Activated CD8-positive, alpha-beta memory T cell treated with anti-CD3 and anti-CD28 coated beads, Interleukin-2, amount 50 U/mL, for 1 hour (primary cell): ENCODE data around the gene UBE4B.
A peak's percentile ranks its signal among the peaks of the same experiment; 100 is the strongest.
"Not testable (repeated sequence)": the region's sequence is repeated elsewhere in the genome, so short reads cannot be mapped to it uniquely, and the experiment has no call there.

Experiments
- DNase-seq: peaks from one replicate; pipeline ENCODE4 v3.0.0-alpha.2; 2020; ENCODE audit errors: extremely low read depth

The UBE4B gene

GRCh38 chr1:10173582-10173981, 140.8 kb downstream of the UBE4B start:
- no peak for DNase-seq

GRCh38 chr1:10177876-10178275, 145.1 kb downstream of the UBE4B start:
- no peak for DNase-seq

- no peak for DNase-seq
These were observed 146.0 kb downstream of the UBE4B start for GRCh38 chr1:10178597-10179405.

GRCh38 chr1:10179406-10180091, 146.8 kb downstream of the UBE4B start:
- DNase-seq, result no peak

- no peak for DNase-seq
These were observed 148.4 kb downstream of the UBE4B start for GRCh38 chr1:10181154-10181553.

- no peak for DNase-seq
These were observed 153.0 kb downstream of the UBE4B start for GRCh38 chr1:10185759-10186158.

GRCh38 chr1:10186331-10187025, 153.7 kb downstream of the UBE4B start:
- DNase-seq, result no peak

GRCh38 chr1:10187026-10187334, 154.2 kb downstream of the UBE4B start:
- DNase-seq, result no peak

- DNase-seq, result no peak
These were observed 155.4 kb downstream of the UBE4B start for GRCh38 chr1:10188133-10188650.

GRCh38 chr1:10189659-10190058, 156.9 kb downstream of the UBE4B start:
- no peak for DNase-seq

- DNase-seq, result no peak
These were observed 159.5 kb downstream of the UBE4B start for GRCh38 chr1:10192263-10192662.

- DNase-seq, result no peak
These were observed 160.5 kb downstream of the UBE4B start for GRCh38 chr1:10193288-10193687.

- DNase-seq, result no peak
These were observed 162.8 kb downstream of the UBE4B start for GRCh38 chr1:10195570-10195969.

GRCh38 chr1:10196976-10197375, 164.2 kb downstream of the UBE4B start:
- no peak for DNase-seq

GRCh38 chr1:10200620-10201019, 167.9 kb downstream of the UBE4B start:
- DNase-seq, result no peak

GRCh38 chr1:10204003-10204642, 171.4 kb downstream of the UBE4B start:
- no peak for DNase-seq

GRCh38 chr1:10205206-10205605, 172.4 kb downstream of the UBE4B start:
- DNase-seq, result not testable (repeated sequence)

GRCh38 chr1:10207810-10208209, 175.1 kb downstream of the UBE4B start:
- no peak for DNase-seq

- no peak for DNase-seq
These were observed 175.8 kb downstream of the UBE4B start for GRCh38 chr1:10208537-10208936.

- DNase-seq, result no peak
These were observed 176.8 kb downstream of the UBE4B start for GRCh38 chr1:10209590-10209904.

GRCh38 chr1:10209905-10210810, 177.4 kb downstream of the UBE4B start, which contains the start of gene KIF1B:
Gene KIF1B, plus strand, starts transcription at chr1:10210570. Its CDS starts 21,759 bp downstream, at chr1:10232329.
- DNase-seq, result peak; percentile 92
